ENCODE data around the gene POU6F2. TPM values are rescaled to one million over a fixed set of nuclear protein-coding genes. Genes with fewer than 3 reads are reported as not detected.

POU6F2 gene
- total RNA-seq, 1 experiment from 2014 or later, result not detected

- no peaks in the 10 kb centered on the region for H4K20me1 ChIP-seq (ENCODE audit: low read length)
- H3F3A ChIP-seq (ENCODE audit: low read length, unreplicated experiment), result no peaks in the 10 kb centered on the region
- H3K9ac ChIP-seq (ENCODE audit: low read length), result no peak overlapping the region
- ChIA-PET POLR2A (ENCODE audit: unreplicated experiment) (no interaction called here), CTCF (no interaction called here)
- H3K4me3 ChIP-seq (ENCODE audit: low read length), result no peak overlapping the region
- H3K4me2 ChIP-seq (ENCODE audit: low read length), result no peak overlapping the region
- H3K79me2 ChIP-seq (ENCODE audit: low read length), result no peaks in the 10 kb centered on the region
- BruUV-seq (replicated peaks), result no TSS peak
- no peaks in the 10 kb centered on the region for H3K36me3 ChIP-seq (ENCODE audit: low read depth, low read length)
- no peaks in the 10 kb centered on the region for H3K4me1 ChIP-seq (ENCODE audit: insufficient read depth, low read length)
- no peak for DNase-seq
- TF ChIP-seq EZH2phosphoT487 (IDR thresholded peaks at IDR 0.05; ENCODE audit: borderline replicate concordance, low read length) (no peak), EZH2 (IDR thresholded peaks at IDR 0.05; ENCODE audit: low read length, unreplicated experiment) (no peak), CTCF (conservative IDR thresholded peaks at IDR 0.05; ENCODE audit: low read depth, low read length) (no peak)
- ATAC-seq, result no peak
- H2AFZ ChIP-seq (ENCODE audit: low read length), result no peak overlapping the region
- no peaks in the 10 kb centered on the region for H3K9me2 ChIP-seq (replicated peaks; ENCODE audit: low read length)
- peaks cover 34% of the 10 kb centered on the region for H3K27me3 ChIP-seq (ENCODE audit: low read length)
- no peak overlapping the region for H3K27ac ChIP-seq (ENCODE audit: low read length)
- intact Hi-C loops (cut with micrococcal nuclease), result no loop called here
- H3K9me3 ChIP-seq (ENCODE audit: low read length), result no peaks in the 10 kb centered on the region
These were observed 93.4 kb downstream of the POU6F2 start for GRCh38 chr7:39071116-39071515.

- CTCF ChIA-PET, result no interaction called here
- ATAC-seq, result no peak
These were observed 95.7 kb downstream of the POU6F2 start for GRCh38 chr7:39073432-39073831.

More at GRCh38 chr7:39073432-39073831, 95.7 kb downstream of the POU6F2 start:
- intact Hi-C loops (cut with micrococcal nuclease), result no loop called here
- no peaks in the 10 kb centered on the region for H3K4me1 ChIP-seq (ENCODE audit: insufficient read depth, low read length)
- no peak overlapping the region for H3K27ac ChIP-seq (ENCODE audit: low read length)
- no peak overlapping the region for H3K4me3 ChIP-seq (ENCODE audit: low read length)
- no peaks in the 10 kb centered on the region for H4K20me1 ChIP-seq (ENCODE audit: low read length)
- H3K9me2 ChIP-seq (replicated peaks; ENCODE audit: low read length), result no peaks in the 10 kb centered on the region
- H3K36me3 ChIP-seq (ENCODE audit: low read depth, low read length), result no peaks in the 10 kb centered on the region
- DNase-seq, result no peak
- H3K9me3 ChIP-seq (ENCODE audit: low read length), result no peaks in the 10 kb centered on the region
- BruUV-seq (replicated peaks), result no TSS peak
- POLR2A ChIA-PET (ENCODE audit: unreplicated experiment), result no interaction called here
- H3K79me2 ChIP-seq (ENCODE audit: low read length), result no peaks in the 10 kb centered on the region
- no peaks in the 10 kb centered on the region for H3F3A ChIP-seq (ENCODE audit: low read length, unreplicated experiment)
- H2AFZ ChIP-seq (ENCODE audit: low read length), result no peak overlapping the region
- TF ChIP-seq CTCF (conservative IDR thresholded peaks at IDR 0.05; ENCODE audit: low read depth, low read length), result no peak
- no peak for TF ChIP-seq EZH2phosphoT487 (IDR thresholded peaks at IDR 0.05; ENCODE audit: borderline replicate concordance, low read length)
- no peak for TF ChIP-seq EZH2 (IDR thresholded peaks at IDR 0.05; ENCODE audit: low read length, unreplicated experiment)
- H3K4me2 ChIP-seq (ENCODE audit: low read length), result no peak overlapping the region
- H3K9ac ChIP-seq (ENCODE audit: low read length), result no peak overlapping the region
- H3K27me3 ChIP-seq (ENCODE audit: low read length), result peaks cover 49% of the 10 kb centered on the region

Measured in PC-3 (cell line).